Measurements from ENCODE around the gene MOCS2. TPM values are rescaled to one million over a fixed set of nuclear protein-coding genes. Genes with fewer than 3 reads are reported as not detected.

Gene MOCS2
- total RNA-seq, 1 experiment from 2014 or later = 17.4 TPM

- no peak for DNase-seq
- no peak overlapping the region for H3K4me3 ChIP-seq (ENCODE audit: insufficient read depth, low read depth, low read length)
- no peaks in the 10 kb centered on the region for H3K36me3 ChIP-seq (replicated peaks; ENCODE audit: control insufficient read depth, insufficient read depth, low read length)
- H3K27me3 ChIP-seq (ENCODE audit: control insufficient read depth, insufficient read depth, low read length) = no peaks in the 10 kb centered on the region
Observed at GRCh38 chr5:53083927-53084326, 25.6 kb downstream of the MOCS2 start.

GRCh38 chr5:53080271-53080670 lies 29.3 kb downstream of the MOCS2 start:
- DNase-seq = no peak
- no peaks in the 10 kb centered on the region for H3K27me3 ChIP-seq (ENCODE audit: control insufficient read depth, insufficient read depth, low read length)
- H3K4me3 ChIP-seq (ENCODE audit: insufficient read depth, low read depth, low read length) = no peak overlapping the region
- no peaks in the 10 kb centered on the region; the same call in 1 of the 2 replicates for H3K36me3 ChIP-seq (replicated peaks; ENCODE audit: control insufficient read depth, insufficient read depth, low read length)

- H3K4me3 ChIP-seq (ENCODE audit: insufficient read depth, low read depth, low read length) = no peak overlapping the region
- no peaks in the 10 kb centered on the region; the same call in none of the 2 replicates for H3K36me3 ChIP-seq (replicated peaks; ENCODE audit: control insufficient read depth, insufficient read depth, low read length)
- H3K27me3 ChIP-seq (ENCODE audit: control insufficient read depth, insufficient read depth, low read length) = no peaks in the 10 kb centered on the region
- DNase-seq = no peak
Observed at GRCh38 chr5:53076014-53076583, 33.5 kb downstream of the MOCS2 start.

- no peak overlapping the region for H3K4me3 ChIP-seq (ENCODE audit: insufficient read depth, low read depth, low read length)
- no peak for DNase-seq
Observed at GRCh38 chr5:53073348-53073747, 36.2 kb downstream of the MOCS2 start.

GRCh38 chr5:53071738-53072137 lies 37.8 kb downstream of the MOCS2 start:
- Histone ChIP-seq H3K27me3 (ENCODE audit: control insufficient read depth, insufficient read depth, low read length) (no peaks in the 10 kb centered on the region), H3K4me3 (ENCODE audit: insufficient read depth, low read depth, low read length) (no peak overlapping the region), H3K36me3 (replicated peaks; ENCODE audit: control insufficient read depth, insufficient read depth, low read length) (no peaks in the 10 kb centered on the region; the same call in 1 of the 2 replicates)
- DNase-seq = no peak

More at GRCh38 chr5:53073348-53073747, 36.2 kb downstream of the MOCS2 start:
- Histone ChIP-seq H3K27me3 (ENCODE audit: control insufficient read depth, insufficient read depth, low read length) (no peaks in the 10 kb centered on the region), H3K36me3 (replicated peaks; ENCODE audit: control insufficient read depth, insufficient read depth, low read length) (no peaks in the 10 kb centered on the region; the same call in none of the 2 replicates)

- Histone ChIP-seq H3K27me3 (ENCODE audit: control insufficient read depth, insufficient read depth, low read length) (no peaks in the 10 kb centered on the region), H3K36me3 (replicated peaks; ENCODE audit: control insufficient read depth, insufficient read depth, low read length) (no peaks in the 10 kb centered on the region; the same call in 1 of the 2 replicates), H3K4me3 (ENCODE audit: insufficient read depth, low read depth, low read length) (no peak overlapping the region)
- no peak for DNase-seq
Observed at GRCh38 chr5:53071298-53071697, 38.3 kb downstream of the MOCS2 start.

- Histone ChIP-seq H3K27me3 (ENCODE audit: control insufficient read depth, insufficient read depth, low read length) (no peaks in the 10 kb centered on the region), H3K36me3 (replicated peaks; ENCODE audit: control insufficient read depth, insufficient read depth, low read length) (no peaks in the 10 kb centered on the region; the same call in 1 of the 2 replicates), H3K4me3 (ENCODE audit: insufficient read depth, low read depth, low read length) (no peak overlapping the region)
- no peak for DNase-seq
Observed at GRCh38 chr5:53069626-53070025, 39.9 kb downstream of the MOCS2 start.

- DNase-seq = no peak
- Histone ChIP-seq H3K4me3 (ENCODE audit: insufficient read depth, low read depth, low read length) (no peak overlapping the region), H3K36me3 (replicated peaks; ENCODE audit: control insufficient read depth, insufficient read depth, low read length) (no peaks in the 10 kb centered on the region; the same call in 1 of the 2 replicates), H3K27me3 (ENCODE audit: control insufficient read depth, insufficient read depth, low read length) (no peaks in the 10 kb centered on the region)
Observed at GRCh38 chr5:53068291-53068836, 41.2 kb downstream of the MOCS2 start.

- Histone ChIP-seq H3K4me3 (ENCODE audit: insufficient read depth, low read depth, low read length) (no peak overlapping the region), H3K27me3 (ENCODE audit: control insufficient read depth, insufficient read depth, low read length) (no peaks in the 10 kb centered on the region), H3K36me3 (replicated peaks; ENCODE audit: control insufficient read depth, insufficient read depth, low read length) (no peaks in the 10 kb centered on the region; the same call in 1 of the 2 replicates)
- no peak for DNase-seq
Observed at GRCh38 chr5:53067641-53068040, 41.9 kb downstream of the MOCS2 start.

- H3K36me3 ChIP-seq (replicated peaks; ENCODE audit: control insufficient read depth, insufficient read depth, low read length) = no peaks in the 10 kb centered on the region
- no peaks in the 10 kb centered on the region for H3K27me3 ChIP-seq (ENCODE audit: control insufficient read depth, insufficient read depth, low read length)
- no peak for DNase-seq
- no peak overlapping the region for H3K4me3 ChIP-seq (ENCODE audit: insufficient read depth, low read depth, low read length)
Observed at GRCh38 chr5:53066088-53066487, 43.5 kb downstream of the MOCS2 start.

- DNase-seq = no peak
- Histone ChIP-seq H3K36me3 (replicated peaks; ENCODE audit: control insufficient read depth, insufficient read depth, low read length) (peaks cover 1% of the 10 kb centered on the region), H3K4me3 (ENCODE audit: insufficient read depth, low read depth, low read length) (no peak overlapping the region), H3K27me3 (ENCODE audit: control insufficient read depth, insufficient read depth, low read length) (no peaks in the 10 kb centered on the region)
Observed at GRCh38 chr5:53063791-53064190, 45.8 kb downstream of the MOCS2 start.

GRCh38 chr5:53063176-53063575 lies 46.4 kb downstream of the MOCS2 start:
- Histone ChIP-seq H3K27me3 (ENCODE audit: control insufficient read depth, insufficient read depth, low read length) (no peaks in the 10 kb centered on the region), H3K36me3 (replicated peaks; ENCODE audit: control insufficient read depth, insufficient read depth, low read length) (peaks cover 1% of the 10 kb centered on the region), H3K4me3 (ENCODE audit: insufficient read depth, low read depth, low read length) (no peak overlapping the region)
- no peak for DNase-seq

- no peak overlapping the region for H3K4me3 ChIP-seq (ENCODE audit: insufficient read depth, low read depth, low read length)
- peaks cover 1% of the 10 kb centered on the region for H3K36me3 ChIP-seq (replicated peaks; ENCODE audit: control insufficient read depth, insufficient read depth, low read length)
- no peaks in the 10 kb centered on the region for H3K27me3 ChIP-seq (ENCODE audit: control insufficient read depth, insufficient read depth, low read length)
- no peak for DNase-seq
Observed at GRCh38 chr5:53059281-53059680, 50.3 kb downstream of the MOCS2 start.

GRCh38 chr5:53055365-53055764 lies 54.2 kb downstream of the MOCS2 start:
- no peak for DNase-seq
- Histone ChIP-seq H3K36me3 (replicated peaks; ENCODE audit: control insufficient read depth, insufficient read depth, low read length) (no peaks in the 10 kb centered on the region; the same call in 1 of the 2 replicates), H3K27me3 (ENCODE audit: control insufficient read depth, insufficient read depth, low read length) (no peaks in the 10 kb centered on the region), H3K4me3 (ENCODE audit: insufficient read depth, low read depth, low read length) (no peak overlapping the region)

- H3K36me3 ChIP-seq (replicated peaks; ENCODE audit: control insufficient read depth, insufficient read depth, low read length) = no peaks in the 10 kb centered on the region
- no peak overlapping the region for H3K4me3 ChIP-seq (ENCODE audit: insufficient read depth, low read depth, low read length)
- no peaks in the 10 kb centered on the region for H3K27me3 ChIP-seq (ENCODE audit: control insufficient read depth, insufficient read depth, low read length)
- DNase-seq = no peak
Observed at GRCh38 chr5:53053364-53053763, 56.2 kb downstream of the MOCS2 start.
